Fibroblast of peridontal ligament (primary cell): Measurements from ENCODE around the gene CLTCL1.
A peak's percentile ranks its signal among the peaks of the same experiment; 100 is the strongest.

Experiments
- DNase-seq: peaks from one replicate; pipeline ENCODE4 v3.0.0-alpha.2; 2010; ENCODE audit errors: extremely low read depth

Gene CLTCL1

DNA sequence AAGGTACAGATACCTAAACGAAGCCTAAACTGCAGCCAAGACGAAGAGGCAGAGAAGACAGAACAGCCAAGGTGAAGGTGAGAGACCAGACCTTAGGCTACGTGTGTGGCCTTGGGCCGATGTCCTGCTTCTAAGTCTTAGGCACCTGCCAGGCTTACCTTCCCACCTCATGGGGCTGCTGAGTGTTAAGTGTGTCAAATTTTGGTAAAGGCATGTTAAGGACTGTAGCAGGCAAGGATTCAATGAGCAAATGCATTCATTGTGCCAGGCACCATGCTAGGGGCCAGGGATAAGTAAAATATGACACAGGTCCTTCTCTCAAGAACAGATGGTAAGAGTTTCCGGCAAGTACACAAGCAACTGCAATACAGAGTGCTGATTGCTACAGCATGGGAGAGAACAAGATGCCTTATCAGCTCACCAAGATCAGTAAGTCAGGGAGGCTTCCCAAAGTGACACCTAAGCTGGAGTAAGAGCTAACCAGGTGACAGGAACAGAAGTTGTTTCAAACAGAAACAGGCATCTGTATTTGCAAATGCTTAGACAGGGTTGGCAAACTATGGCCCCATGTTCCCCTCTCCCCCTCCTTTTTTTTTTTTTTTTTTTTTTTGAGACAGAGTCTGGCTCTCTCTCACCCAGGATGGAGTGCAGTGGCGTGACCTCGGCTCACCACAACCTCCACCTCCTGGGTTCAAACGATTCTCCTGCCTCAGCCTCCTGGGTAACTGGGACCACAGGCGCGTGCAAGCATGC lies 46.7 kb downstream of the CLTCL1 start:
- no peak for DNase-seq

DNA sequence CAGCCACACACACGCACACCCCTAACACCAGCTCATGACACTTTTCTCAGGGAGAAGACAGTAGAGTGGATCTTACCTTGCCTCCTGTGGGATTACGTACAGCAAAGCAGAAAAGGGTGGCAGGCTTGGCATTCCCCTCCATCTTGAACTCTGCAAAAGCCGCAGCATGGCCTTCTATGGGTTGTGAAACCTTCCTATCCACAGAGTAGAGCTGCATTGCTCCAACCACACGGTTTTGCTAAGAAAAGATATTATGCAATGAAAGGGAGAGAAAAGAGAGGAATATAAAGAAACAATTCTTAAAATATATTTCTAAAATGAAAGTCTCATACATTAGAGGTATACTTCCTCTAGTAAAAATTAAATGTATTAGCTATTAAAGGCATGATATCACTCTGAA lies 48.8 kb downstream of the CLTCL1 start:
- DNase-seq = no peak

DNA sequence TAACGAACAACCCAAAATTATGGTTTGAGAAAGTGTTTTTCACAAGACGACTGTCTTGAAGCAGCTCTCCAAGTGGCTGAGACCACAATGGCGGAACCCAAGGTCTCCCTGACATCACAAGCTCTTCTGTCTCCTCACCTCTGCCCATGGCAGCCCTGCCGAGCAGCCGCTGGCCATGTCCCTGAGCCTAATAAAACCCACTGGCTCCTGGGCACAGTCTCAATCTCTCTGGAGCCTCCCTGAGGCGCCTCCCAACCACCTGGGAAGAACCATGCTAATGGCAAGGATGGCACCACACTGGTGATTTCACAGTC lies 50.0 kb downstream of the CLTCL1 start:
- no peak for DNase-seq

DNA sequence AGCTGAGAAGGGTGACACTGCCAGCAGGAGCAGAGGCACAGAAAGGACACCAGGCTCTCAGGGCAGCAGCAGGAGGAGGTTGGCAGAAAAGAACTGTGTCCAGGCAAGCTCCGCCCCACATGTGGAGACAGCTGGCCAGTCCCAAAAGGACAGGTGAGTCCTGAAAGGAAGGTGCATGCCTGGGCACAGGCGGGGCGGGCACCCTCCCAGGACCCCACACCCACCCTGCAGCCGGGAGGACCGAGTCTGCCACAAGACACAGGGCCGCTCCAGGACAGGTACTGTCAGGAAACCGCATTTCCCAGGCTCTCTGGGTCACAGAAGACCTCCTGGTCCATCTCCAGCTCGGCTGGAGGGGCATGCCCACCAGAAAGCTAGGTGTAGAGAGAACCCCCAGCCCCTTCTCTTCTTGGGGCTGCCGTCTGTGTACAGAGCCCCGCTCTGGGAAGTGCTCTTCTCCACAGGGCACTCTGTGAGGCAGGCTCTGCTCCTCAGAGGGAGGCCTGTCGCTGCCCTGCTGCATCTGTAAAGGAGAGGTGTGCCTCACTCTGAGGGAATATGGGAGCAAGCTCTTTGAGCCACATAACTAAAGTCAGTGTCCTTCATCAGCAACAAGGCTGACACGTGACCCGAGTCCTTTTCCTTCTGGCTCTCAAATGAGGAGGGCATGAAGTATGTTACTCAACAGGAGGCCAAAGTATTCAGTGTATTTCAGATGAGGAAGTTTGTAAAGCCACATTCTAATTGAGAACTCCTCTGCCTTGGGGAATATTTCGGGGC lies 50.5 kb downstream of the CLTCL1 start:
- DNase-seq = no peak

DNA sequence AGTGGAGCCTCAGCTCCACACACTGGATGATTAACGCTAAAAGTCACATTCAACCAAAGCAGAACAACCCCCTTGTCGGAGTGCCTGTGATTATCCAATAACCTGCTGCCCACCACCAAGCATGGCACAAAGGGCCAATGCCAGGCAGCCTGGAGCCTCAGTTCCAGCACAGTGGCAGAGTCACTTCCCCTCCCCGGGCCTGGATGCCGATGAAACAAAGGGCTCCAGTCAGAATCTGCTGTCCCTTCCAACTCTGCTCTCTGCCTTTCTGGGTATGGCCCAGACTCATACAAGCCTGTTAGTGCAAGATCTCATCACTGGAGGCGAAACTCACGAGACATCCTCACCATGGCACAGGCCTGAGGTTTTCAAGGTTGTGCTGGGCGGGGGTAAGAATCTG lies 52.1 kb downstream of the CLTCL1 start:
- DNase-seq = no peak

DNA sequence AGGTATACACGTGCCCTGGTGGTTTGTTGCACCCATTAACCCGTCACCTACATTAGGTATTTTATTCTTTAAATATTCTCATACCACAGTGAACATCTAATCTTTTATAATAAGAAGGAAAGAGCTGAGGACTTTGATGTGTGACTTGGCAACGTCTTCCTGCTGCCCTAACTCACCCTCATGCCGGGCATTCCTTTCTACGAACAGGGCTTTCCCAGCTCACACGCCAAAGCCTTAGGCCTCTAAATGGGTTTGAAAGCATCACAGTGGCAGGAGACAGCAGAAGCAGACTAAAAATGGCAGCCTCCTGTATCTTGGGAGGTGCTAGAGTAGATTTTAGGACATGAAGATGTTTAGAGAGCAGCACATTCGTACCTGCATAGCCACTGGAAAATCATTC lies 52.6 kb downstream of the CLTCL1 start:
- no peak for DNase-seq

DNA sequence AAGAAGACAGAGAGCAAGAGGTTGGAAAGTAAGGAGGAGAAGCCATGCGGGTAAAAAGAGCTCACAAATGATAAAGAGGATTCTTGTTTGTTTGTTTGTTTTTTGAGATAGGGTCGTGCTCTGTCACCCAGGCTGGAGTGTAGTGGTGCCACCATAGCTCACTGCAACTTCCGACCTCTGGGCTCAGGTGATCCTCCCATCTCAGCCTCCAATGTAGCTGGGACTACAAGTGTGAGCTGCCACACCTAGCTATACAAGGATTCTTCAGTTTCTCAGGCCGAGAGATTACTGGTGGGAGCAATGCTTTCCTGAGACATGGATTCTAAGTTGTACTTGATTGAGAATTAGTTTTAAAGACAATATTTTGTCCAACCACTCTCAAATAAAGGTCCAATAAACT lies 55.6 kb downstream of the CLTCL1 start:
- no peak for DNase-seq

DNA sequence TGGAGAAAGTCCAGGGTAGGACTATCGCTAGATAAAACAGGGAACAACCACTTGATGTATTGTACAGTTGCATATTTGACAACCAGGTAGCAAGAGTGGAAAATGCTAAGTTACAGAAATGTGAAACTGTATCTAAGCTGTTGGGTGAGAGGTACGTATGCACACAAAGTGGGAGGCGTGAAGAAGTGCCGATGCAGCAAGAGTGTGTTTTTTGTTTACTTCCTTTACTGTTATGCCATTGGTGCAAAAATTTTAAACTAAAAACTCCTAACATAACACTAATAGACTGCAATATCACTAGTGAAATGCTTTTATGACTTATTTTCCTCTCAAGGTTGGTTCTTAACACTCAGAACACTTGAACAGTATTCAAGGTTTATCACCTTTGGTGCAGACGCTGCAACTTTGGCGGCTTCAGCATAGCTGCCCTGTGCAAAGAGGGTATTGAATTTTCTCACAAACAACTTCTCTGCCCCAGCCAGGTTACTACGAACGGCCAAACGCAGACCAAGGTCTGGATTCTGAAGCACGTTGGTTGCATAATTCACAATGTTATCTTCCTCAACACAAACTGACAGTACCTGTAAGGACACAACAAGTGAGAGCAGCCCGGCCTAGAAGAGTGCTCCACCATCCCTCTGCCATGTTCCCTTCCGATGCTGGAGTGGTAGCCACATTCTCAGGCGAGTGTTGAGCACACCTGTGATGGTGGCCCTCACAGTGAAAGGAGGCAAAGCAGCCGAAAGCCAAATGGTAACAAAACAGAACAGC lies 57.2 kb downstream of the CLTCL1 start:
- DNase-seq = no peak

DNA sequence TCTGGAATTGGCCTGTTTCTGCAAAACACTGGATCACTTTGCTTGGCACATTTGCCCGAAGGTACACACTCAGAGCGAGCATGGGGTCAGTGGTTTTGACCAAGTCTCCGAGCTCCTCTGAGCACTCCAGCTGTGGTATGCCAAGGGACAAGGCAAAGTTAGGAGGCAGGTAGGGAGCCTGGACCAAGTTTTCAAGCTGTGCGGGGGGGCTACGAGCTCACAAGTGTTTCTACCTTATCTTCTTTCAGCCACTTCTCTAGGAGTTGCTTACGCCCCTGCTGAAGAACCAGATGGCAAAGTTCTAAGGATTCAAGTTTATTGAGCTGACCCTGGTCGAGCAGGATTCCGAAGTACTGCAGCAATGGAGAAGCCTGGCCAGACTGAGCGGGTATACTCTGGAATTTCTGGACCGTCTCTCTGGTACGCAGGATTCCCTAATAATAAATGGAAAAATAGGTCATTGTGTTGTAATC lies 58.3 kb downstream of the CLTCL1 start:
- no peak for DNase-seq

DNA sequence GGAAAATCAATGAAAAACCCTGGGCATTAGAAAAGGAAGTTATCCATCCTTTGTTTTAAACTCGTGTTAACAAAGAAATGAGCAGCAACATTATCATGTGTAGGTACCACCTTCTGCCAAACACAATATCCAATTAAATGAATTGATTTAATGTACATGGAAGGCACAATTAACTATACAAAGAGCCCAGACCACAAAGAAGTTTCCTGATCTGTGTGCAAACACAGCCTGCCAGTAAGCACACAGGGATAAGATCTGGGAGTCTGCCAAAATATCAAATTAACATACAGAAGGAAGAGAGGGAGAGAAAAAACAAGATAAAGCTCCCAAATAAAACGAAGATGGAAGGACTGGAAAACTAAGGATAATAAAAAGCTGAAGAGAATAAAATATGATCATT lies 58.9 kb downstream of the CLTCL1 start:
- DNase-seq = peak; percentile 11

DNA sequence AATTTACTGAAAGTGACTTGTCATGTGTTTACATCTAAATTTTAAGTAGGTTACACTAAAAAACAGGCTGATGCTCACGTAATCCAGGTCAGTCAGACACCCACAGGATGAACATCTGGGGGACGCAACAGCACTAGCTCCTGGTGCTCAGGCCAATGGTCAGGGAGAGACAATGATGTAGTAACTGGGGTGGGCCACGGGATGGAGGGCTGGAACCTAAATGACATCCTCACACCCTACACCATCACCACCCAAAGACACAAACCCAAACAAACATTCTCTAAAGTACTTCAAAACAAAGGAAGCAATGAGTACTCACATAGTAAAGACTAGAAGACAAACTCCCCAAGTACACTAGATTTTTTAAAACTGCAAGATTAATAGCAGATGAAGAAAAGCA lies 59.5 kb downstream of the CLTCL1 start:
- DNase-seq = no peak

DNA sequence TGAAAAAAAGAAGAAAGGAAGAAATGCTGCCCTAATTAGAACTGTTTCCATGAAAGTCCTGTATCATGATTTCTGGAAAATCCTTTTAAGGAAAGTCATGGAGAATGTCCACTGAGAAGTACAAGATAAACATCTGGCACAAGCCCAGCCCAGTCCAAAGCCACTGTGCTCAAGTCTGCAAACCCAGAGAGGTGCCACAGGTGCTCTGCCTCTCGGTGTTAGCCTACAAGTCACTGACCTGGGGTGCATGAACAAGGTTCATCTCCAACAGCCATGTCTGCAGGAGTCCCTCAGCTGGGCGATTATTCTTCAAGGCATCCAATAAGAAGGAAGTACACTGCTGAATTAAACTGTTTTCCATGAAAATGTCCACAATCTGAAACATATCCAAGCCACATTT lies 61.9 kb downstream of the CLTCL1 start:
- DNase-seq = no peak

DNA sequence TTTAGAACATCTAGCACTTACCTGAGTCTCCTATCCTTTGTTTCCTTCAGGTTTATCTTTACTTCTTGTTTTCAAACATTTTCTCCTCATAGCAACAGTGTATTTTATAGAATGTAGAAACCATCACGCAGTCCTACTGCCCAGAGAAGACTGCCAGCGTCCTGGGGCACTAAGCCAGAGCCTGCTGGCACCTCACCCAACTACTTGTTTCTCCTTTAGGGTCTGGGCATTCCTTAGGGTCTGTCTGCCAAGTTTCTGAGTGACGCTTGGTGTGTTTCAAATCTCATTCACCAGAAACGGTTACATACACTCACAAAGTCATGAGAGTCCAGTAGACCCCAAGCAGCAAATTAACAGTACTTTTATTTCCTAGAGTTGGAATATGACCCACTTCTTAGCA lies 63.3 kb downstream of the CLTCL1 start:
- DNase-seq = no peak

DNA sequence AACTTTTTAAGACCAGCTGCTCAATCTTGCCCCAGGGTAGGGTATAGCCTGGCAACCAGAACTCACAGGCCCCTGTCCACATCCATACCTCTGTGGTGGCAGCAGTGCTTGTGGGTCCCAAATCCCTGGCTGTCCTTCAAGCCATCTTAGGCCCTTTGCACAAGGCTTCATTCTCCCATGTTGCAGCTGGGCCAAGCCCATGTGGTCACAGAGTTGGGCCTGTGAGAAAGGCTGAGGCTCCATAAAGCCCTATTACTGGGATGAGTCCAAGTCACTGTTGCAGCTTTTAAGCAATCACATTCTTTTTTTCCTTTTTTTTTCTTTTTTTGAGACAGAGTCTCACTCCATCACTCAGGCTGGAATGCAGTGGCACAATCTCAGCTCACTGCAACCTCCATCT lies 65.1 kb downstream of the CLTCL1 start:
- peak; percentile 13 for DNase-seq

DNA sequence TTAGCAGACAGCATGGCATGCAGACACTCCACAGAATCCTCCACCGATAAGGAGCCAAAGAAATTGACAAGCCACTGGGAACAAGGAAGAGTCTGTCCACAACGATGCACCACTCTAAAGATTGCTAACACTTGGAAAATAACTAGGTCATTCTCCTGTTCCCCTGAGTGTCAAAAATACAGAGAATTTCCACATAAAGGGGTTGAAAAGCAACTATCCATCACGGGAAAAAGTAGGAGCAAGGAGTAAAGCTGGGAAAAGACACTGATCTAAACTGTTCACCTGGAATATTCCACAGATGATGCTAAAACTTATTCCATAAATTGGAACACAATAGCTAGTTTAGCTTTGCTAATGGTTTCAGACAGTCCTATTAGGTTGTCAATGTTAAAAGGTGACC lies 66.0 kb downstream of the CLTCL1 start:
- DNase-seq = no peak

DNA sequence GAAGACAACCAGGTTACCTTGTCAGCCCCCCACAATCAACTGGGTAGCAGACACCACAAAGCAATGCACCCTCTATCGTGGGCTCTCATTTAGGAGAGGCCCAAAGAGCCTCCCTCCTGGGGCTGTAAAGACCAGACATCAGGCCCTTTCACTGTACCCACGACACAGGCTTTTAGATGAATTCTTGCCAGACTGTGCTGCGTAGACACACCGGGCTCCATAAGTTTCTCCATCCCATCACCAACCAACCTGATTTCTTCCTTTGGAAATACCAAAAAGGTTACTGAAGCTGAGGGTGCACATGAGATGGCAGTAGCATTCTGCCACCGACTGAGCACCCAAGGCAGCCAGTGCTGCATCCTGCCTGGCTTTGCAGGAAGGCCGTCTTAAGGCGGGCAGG lies 66.5 kb downstream of the CLTCL1 start:
- DNase-seq = no peak

DNA sequence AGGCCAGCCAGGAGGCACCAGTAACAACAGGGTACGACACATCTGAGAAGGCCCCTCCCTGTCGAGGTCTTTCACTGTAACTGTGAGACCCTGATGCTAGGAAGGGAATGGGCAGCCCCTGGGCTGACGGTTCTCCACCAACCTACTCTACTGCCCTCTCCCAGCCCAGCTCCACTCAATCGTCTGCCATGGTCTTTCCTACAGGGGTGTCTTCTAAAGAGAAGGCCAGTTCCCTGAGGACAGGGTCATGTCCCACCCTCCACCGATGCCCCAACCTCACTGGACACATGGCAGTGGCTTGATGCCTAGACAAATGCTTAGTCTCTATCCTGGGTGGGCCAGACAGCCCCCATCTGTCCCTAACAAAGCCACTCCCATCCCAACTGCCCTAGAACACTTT lies 67.0 kb downstream of the CLTCL1 start:
- no peak for DNase-seq

DNA sequence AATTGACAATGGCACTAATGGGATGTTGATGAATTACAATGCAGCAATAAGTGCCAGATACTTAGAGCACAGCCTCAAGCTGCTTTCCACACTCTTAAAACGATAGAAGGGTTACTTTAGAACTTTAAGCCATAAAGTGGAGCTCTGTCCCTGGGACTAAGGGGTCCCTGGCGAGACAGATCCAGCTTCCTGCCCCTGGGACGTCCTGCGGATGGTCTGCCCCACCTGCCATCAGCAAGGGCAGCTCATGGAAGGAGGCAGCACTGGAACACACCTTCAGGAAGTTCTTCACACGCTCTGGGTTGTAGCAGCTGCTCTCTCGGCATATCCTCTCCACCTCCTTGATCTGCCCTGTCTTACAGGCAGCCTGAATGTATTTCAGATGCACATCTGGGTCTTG lies 67.9 kb downstream of the CLTCL1 start:
- DNase-seq = no peak

DNA sequence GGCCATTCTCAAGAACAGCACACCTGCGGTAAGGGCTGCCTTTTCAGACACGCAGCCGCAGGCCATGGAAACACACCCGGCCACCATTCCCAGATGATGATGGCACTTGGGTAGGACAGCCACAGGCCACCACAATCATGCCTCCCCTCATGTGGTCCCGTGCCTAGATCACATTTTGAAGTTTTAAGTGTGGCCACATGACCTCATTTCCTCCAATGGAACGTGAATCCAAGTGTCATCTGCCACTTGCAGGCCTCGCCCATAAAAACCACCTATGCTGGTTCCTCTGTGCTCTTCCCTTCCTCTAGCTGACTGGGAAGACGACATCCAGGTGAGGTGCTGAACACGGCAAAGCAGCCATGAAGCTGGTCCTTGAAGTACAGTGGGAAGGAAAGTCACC lies 68.4 kb downstream of the CLTCL1 start:
- no peak for DNase-seq

DNA sequence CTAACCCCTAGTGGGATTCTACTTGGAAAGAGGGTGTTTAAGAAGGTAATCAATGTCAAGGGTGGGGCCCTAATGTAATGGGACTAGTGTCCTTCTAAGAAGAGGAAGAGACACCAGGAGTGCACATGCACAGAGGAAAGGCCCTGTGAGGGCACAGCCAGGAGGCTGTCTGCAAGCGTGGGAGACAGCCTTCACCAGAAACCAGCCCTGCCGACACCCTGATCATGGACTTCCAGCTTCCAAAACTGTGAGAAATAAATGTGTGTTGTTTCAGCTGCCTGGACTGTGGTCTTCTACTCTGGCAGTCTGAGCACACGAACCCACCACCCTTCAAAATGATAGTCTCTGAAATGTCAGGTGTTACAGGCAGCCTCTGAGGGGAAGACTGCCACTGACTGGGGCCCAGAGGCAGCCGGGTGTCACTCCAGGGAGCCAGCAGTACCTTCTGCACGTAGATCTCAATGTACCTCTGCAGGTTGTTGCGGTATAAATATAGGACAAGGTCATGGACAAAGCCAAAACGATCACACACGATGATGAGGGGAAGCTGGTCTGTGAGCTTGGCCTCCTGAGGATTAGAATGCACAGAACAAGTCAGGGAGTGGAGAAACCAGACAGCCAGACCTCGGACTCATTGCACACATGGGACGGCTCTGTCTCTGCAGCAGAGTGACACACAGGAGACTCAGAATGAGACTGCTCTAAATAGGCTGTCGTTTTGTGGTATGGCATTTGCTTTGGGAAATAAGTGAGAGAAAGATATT lies 69.1 kb downstream of the CLTCL1 start:
- DNase-seq = no peak

DNA sequence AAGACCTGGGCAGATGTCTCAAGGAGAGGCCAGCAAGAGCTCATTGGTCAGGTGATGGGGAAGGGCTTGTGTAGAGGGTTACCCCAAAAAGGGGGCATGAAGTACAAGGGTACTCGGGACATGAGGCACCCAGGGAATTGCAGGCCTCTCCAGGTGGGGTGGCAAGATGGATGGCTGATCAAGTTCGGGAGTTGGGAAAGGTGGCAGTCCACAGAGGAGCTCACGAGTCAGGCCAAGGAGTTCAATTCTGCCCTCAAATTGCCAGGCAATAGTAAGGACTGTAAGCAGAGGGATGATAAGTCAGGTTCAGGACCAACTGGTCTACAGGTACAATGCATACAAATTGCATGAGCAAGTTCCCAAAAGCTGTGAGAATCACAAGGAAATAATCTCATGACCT lies 70.7 kb downstream of the CLTCL1 start:
- no peak for DNase-seq
